Right cardiac atrium (tissue), 5 donors: ENCODE results near the gene IQGAP3. TPM values are rescaled to one million over a fixed set of nuclear protein-coding genes. Genes with fewer than 3 reads are reported as not detected.

Experiments
- ATAC-seq, 2 donors: fragments of 200-7000 bp; cut with Tn5 transposase; one replicate each; pipeline versions ENCODE4 v1.8.0 to v1.9.1; 2020; ENCODE audit warnings: moderate library complexity in 2 of 2, mild to moderate bottlenecking in 1 of 2
- DNase-seq, 3 donors: peaks; one replicate each; pipeline ENCODE4 v3.0.0-alpha.2; 2020
- H3K27ac ChIP-seq: one replicate; pipeline ENCODE4 v1.5.1; 2013; ENCODE audit warnings: mild to moderate bottlenecking, low read length, control low read depth, moderate library complexity
- H3K27me3 ChIP-seq: one replicate; pipeline ENCODE4 v1.6.1; 2013; ENCODE audit not compliant: control insufficient read depth, insufficient read depth
- H3K4me1 ChIP-seq: one replicate; pipeline ENCODE4 v1.6.1; 2013; ENCODE audit warnings: low read length; ENCODE audit not compliant: control insufficient read depth, insufficient read depth
- H3K4me3 ChIP-seq: one replicate; pipeline ENCODE4 v1.5.1; 2013; ENCODE audit warnings: low read length, control low read depth
- H3K9me3 ChIP-seq: one replicate; pipeline ENCODE4 v1.6.1; 2013; ENCODE audit warnings: low read length; ENCODE audit not compliant: control insufficient read depth
- WGBS: extraction: QIAGEN DNeasy Blood & Tissue Kit; methylation state at CpG from one replicate; pipeline ENCODE4 v1.1.7; 2013; 5-methylcytosine and 5-hydroxymethylcytosine counted together
- intact Hi-C, 4 donors: fragments of 100-400 bp; cut with DNase I; formaldehyde crosslinking; loops; one replicate each; pipeline versions ENCODE4 v1.11.0 to v1.14.0; 2022 to 2023
- polyA plus RNA-seq: library from polyadenylated mRNA; stranded (reverse); fragments of 200-250 nt; gene quantifications from one replicate; pipeline ENCODE4 v1.2.3, GENCODE V29; 2013
- total RNA-seq, 4 donors: library from RNA; stranded (reverse); fragmentation: NEBNext Ultra II Directional; extraction: Animal tissue kit (Norgen Biotek cat#: 25700); gene quantifications; one replicate each; pipeline ENCODE4 v1.2.1, GENCODE V29; 2021
- donor health status: healthy with polysubstance abuse.
- donor health status: DM: no; HTN: yes; CAD: no.
- donor health status: DM: no; HTN: no; CAD: no.
- donor health status: DM: no; HTN: yes; CAD: no; lungs with severe emphysema.
- donor health status: DM: yes; HTN: yes; CAD: no.

Gene IQGAP3
- total and polyA plus RNA-seq, 5 donors: 0.06 to 0.86 (median 0.42) TPM

DNA sequence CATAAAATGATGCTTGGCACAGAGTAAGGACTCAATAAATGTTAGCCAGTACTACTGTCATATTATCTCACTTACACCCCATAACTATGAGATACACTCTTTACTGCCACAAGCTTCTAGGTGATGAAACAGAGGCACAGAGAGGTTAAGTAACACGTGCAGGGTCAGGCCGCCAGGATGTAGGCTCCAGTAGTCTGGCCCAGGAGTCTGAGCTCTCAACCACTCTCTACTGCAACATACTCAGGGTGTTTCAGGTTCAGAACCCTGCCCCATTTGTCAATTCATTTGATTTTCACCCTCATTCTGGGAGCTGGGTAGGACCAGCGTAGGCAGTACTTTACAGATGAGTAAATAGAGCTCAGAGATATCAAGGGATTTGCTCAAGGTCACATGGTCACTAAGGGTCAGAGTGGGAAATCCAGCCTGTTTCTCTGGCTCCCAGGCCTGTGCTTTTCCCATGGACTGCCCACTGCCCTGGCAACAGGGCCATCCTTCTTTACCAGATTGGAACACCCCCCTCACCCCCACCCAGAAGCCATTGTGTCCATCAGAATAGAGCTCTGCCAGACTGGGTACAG lies 21.2 kb downstream of the IQGAP3 start:
- no peak for DNase-seq
- intact Hi-C loops: no loop called here
- H3K9me3 ChIP-seq: no peaks in the 10 kb centered on the region
- WGBS: 83% methylated on average over 3 of the region's 3 CpGs
- H3K27me3 ChIP-seq: no peaks in the 10 kb centered on the region
- no peak overlapping the region for H3K27ac ChIP-seq
- no peaks in the 10 kb centered on the region for H3K4me1 ChIP-seq
- no peak overlapping the region for H3K4me3 ChIP-seq
- no peak for ATAC-seq

DNA sequence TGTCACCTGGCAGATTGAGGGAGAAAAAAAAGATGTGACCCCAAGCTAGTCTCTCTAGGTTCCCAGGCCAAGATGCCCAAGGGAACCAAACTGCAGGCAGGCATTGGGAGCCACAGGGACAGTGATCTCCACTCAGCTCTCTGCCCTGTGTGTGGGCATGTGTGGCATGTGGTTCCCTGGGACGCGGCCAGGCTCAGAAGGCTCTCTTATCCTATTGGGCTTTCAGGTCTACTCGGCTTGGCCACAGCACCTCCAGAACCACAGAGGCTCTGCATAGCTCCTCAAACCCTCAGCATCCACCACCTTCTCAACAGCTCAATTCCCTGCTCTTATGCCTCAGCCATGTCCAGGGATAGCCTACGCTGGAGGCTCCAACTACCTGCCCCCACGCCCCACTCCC lies 22.0 kb downstream of the IQGAP3 start:
- H3K4me3 ChIP-seq: no peak overlapping the region
- no peaks in the 10 kb centered on the region for H3K4me1 ChIP-seq
- ATAC-seq (peak; percentile 26 to 69), DNase-seq (peak in 1 of 3 donors; percentile 66)
- WGBS: 79% methylated on average over 5 of the region's 5 CpGs
- H3K27ac ChIP-seq: no peak overlapping the region
- intact Hi-C loops: no loop called here
- H3K27me3 ChIP-seq: no peaks in the 10 kb centered on the region
- H3K9me3 ChIP-seq: no peaks in the 10 kb centered on the region

DNA sequence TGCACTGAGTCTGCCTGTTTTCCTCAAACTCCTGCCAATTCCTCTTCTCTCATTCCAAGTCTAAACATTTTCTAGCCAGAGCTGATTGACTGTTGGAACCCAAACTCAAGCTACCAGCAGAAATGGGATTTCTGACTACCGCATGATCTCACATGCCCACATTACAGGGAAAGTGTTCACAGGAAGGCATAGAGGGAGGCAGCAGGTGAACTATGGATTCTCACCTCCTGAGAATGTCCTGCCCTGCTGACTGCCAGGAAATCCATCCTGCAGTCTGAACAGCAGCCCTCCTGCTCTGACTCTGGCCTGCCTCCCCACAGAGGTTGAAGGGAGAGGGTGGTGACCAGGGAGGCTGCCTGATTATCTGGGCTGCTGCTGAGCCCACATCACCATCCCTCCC lies 22.5 kb downstream of the IQGAP3 start:
- intact Hi-C loops: no loop called here

DNA sequence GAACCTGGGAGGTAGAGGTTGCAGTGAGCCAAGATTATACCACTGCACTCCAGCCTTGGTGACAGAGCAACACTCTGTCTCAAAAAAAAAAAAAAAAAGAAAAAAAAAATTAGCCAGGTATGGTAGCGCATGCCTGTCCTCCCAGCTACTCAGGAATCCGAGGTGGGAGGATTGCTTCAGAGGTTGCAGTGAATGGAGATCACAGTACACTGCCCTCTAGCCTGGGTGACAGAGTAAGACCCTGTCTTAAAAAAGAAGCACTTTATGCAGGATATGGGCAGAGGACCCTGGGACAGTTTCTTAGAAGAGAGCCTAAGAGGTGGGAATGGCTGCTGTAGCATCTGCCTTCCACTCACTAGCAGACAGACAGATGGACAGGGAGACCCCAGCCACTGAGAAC lies 23.0 kb downstream of the IQGAP3 start:
- no peak overlapping the region for H3K4me3 ChIP-seq
- H3K4me1 ChIP-seq: no peaks in the 10 kb centered on the region
- no peak for DNase-seq
- ATAC-seq: no peak
- intact Hi-C loops: no loop called here
- 72% methylated on average over 2 of the region's 2 CpGs for WGBS
- no peaks in the 10 kb centered on the region for H3K27me3 ChIP-seq
- no peaks in the 10 kb centered on the region for H3K9me3 ChIP-seq
- no peak overlapping the region for H3K27ac ChIP-seq

More for the DNA sequence above, 22.5 kb downstream of the IQGAP3 start:
- DNase-seq: no peak
- no peaks in the 10 kb centered on the region for H3K9me3 ChIP-seq
- no peak for ATAC-seq
- H3K27ac ChIP-seq: no peak overlapping the region
- H3K4me3 ChIP-seq: no peak overlapping the region
- H3K27me3 ChIP-seq: no peaks in the 10 kb centered on the region
- WGBS: 69% methylated on average over 1 of the region's 1 CpG
- H3K4me1 ChIP-seq: no peaks in the 10 kb centered on the region

DNA sequence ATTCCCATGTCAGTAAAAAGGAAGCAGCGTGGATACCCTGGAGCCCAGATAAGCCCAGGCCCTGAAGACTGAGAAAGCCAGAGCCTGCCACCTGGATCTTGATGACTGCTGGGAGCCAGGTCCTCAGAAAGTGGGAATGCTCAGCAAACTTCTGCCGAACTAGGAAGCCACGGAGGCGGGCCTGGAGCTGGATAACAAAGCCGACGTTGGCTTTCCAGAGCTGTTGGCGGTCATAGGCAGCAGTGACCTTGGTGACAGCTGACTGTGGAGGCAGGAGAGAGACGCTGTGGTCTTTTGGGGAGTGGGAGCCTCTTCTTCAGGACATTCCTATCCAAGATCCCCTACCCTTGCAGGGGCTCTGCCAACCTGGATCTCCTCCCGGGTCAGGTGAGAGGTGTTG lies 24.4 kb downstream of the IQGAP3 start:
- ATAC-seq: no peak
- 82% methylated on average over 9 of the region's 9 CpGs for WGBS
- DNase-seq: no peak
- no peaks in the 10 kb centered on the region for H3K27me3 ChIP-seq
- intact Hi-C loops: no loop called here
- no peak overlapping the region for H3K4me3 ChIP-seq
- H3K4me1 ChIP-seq: no peaks in the 10 kb centered on the region
- no peaks in the 10 kb centered on the region for H3K9me3 ChIP-seq
- H3K27ac ChIP-seq: no peak overlapping the region

DNA sequence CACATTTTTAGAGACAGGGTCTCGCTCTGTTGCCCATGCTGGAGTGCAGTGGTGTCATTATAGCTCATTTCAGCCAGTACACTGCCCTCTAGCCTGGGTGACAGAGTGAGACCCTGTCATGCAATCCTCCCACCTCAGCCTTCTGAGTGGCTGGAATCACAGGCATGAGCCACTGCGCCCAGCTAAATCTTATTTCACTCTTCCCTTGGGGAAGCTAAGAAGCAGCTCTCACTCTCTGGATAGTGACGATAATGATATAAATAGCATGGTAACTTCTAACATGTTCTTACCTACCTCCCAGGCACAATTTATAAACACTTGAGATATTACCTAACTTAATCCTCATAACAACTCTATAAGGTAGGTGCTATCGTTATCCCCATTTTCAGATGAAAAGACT lies 24.9 kb downstream of the IQGAP3 start:
- WGBS: 91% methylated on average over 4 of the region's 4 CpGs
- no peaks in the 10 kb centered on the region for H3K27me3 ChIP-seq
- no peaks in the 10 kb centered on the region for H3K9me3 ChIP-seq
- no peak overlapping the region for H3K4me3 ChIP-seq
- ATAC-seq: no peak
- intact Hi-C loops: no loop called here
- DNase-seq: no peak
- no peak overlapping the region for H3K27ac ChIP-seq
- H3K4me1 ChIP-seq: no peaks in the 10 kb centered on the region

DNA sequence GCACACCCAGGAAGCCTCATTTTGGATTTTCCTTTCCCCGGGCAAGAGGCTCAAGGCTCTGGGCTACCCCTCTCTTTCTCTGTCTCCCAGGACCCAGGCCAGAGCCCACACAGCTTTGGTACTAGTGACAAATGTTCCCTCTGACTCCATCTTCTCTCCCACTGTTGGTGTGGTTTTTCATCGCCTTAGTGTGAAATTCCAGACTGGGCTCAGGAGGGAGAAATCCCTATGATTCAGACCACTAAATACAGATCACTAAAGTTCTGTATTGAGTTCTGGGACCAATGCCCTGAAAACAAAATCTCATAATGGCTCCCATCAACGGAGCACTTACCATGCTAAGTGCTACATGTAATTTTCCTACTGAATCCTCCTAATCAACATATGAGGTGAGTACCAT lies 26.1 kb downstream of the IQGAP3 start:
- Histone ChIP-seq H3K9me3 (no peaks in the 10 kb centered on the region), H3K27ac (no peak overlapping the region), H3K4me1 (no peaks in the 10 kb centered on the region), H3K27me3 (no peaks in the 10 kb centered on the region), H3K4me3 (no peak overlapping the region)
- no peak for DNase-seq
- WGBS: 94% methylated on average over 3 of the region's 3 CpGs
- intact Hi-C loops: no loop called here
- no peak for ATAC-seq

DNA sequence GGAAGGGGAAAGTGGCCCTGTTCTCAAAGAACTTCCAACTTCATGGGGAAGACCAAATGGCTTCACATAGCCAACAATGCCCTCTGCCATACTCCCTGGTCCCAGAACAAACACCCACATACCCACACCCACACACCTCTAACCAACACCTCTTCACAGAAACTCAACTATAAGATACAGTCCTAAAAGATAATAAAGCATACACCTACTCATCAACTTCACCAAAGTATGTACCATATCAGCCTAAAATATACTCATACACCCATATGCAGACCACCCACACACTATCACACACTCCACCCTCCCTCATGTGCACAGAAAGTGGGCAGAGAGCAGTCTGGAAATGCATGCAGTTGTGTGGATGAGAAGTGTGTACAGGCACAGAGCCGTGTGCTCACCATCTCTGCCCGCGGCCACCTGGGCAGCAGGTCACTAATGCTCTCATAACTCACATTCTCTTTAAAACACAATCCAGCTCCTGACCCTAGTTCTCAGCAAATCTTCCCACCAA lies 27.7 kb downstream of the IQGAP3 start:
- no peak for DNase-seq
- Histone ChIP-seq H3K27me3 (no peaks in the 10 kb centered on the region), H3K4me1 (no peaks in the 10 kb centered on the region), H3K27ac (no peak overlapping the region), H3K4me3 (no peak overlapping the region), H3K9me3 (no peaks in the 10 kb centered on the region)
- intact Hi-C loops: no loop called here
- ATAC-seq: no peak
- WGBS: 96% methylated on average over 3 of the region's 3 CpGs

DNA sequence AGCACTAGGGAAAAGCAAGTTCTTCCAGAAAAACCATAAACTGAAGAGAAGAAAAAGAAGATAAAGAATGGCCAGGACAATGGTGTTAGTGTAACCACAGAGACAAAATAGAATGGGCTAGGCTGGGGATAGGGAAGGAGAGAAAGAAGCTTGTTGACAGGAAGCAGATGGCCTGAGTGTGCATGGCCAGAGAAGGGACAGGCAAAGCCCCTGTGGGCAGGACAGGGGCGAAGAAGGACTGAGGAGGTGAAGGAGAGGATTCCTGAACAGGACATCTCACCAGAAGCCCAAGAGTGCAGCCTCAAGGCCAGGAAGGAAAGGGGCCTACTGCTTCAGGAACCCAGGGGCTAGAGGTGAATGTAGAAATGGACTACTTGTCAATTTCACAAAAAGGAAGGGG lies 29.3 kb downstream of the IQGAP3 start:
- H3K27me3 ChIP-seq: no peaks in the 10 kb centered on the region
- intact Hi-C loops: no loop called here
- no peak overlapping the region for H3K27ac ChIP-seq
- DNase-seq (no peak), ATAC-seq (no peak)
- H3K9me3 ChIP-seq: no peaks in the 10 kb centered on the region
- no peaks in the 10 kb centered on the region for H3K4me1 ChIP-seq
- no peak overlapping the region for H3K4me3 ChIP-seq
- 75% methylated on average over 1 of the region's 1 CpG for WGBS

DNA sequence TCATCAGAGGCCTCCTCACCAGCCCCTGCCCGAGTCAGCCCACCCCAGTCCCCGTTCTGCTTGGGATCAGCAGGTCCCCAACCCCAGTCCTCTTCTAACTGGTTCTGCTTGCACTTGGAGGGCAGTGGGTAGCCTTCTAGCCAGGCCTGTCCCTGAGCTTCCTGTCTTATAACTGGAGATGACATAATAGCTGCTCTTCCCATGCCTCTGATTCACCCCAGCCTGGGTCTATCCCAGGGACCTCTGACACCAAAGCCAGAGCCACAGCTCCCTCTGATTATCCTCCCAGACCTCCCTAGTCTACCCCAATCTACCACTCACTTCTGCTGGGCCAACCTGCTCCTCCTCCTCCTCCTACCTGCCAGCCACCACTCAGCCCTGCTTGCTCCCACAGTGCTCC lies 31.4 kb downstream of the IQGAP3 start:
- Histone ChIP-seq H3K4me3 (no peak overlapping the region), H3K4me1 (no peaks in the 10 kb centered on the region), H3K27me3 (no peaks in the 10 kb centered on the region), H3K9me3 (no peaks in the 10 kb centered on the region), H3K27ac (no peak overlapping the region)
- DNase-seq (no peak), ATAC-seq (peak in 1 of 2 donors; percentile 50)
- WGBS: 92% methylated on average over 2 of the region's 2 CpGs
- intact Hi-C loops: no loop called here

DNA sequence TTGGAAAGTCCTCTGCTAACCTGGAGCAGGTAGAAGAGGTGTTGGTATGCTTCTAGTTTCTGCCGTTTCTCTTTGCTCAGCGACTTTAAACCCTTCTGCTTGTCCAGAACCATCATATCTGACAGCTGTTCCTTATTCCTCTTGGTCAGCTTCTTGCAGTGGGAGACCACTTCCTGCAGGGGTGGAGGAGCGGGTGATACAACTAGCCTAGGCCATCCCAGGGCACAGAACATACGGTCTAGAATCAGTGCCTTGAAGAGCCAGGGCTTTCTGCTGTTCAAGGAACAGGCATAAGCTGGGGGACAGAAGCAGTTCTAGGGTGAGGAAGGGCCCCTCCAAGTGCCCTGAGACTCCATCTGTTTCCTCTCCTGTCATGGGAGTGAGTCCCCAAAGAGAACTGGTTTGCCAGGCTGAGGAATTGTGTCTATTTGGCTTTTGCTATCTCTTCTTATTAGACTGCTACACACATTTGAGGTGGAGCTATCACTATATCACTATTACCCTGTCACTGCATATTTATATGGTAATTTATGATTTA lies 32.5 kb downstream of the IQGAP3 start:
- intact Hi-C loops: no loop called here
- no peaks in the 10 kb centered on the region for H3K4me1 ChIP-seq
- no peak overlapping the region for H3K4me3 ChIP-seq
- H3K27ac ChIP-seq: no peak overlapping the region
- 81% methylated on average over 4 of the region's 4 CpGs for WGBS
- ATAC-seq (no peak), DNase-seq (no peak)
- H3K27me3 ChIP-seq: no peaks in the 10 kb centered on the region
- no peaks in the 10 kb centered on the region for H3K9me3 ChIP-seq
